Astrocyte of the spinal cord (primary cell): ENCODE data around the gene SNTB2.

ENCODE experiments used
- DNase-seq: peaks from one replicate; pipeline ENCODE4 v3.0.0; 2011; ENCODE audit warnings: low read depth, low spot score
- H3K4me3 ChIP-seq: 2 replicates; pipeline ENCODE4 v1.5.1; 2011; ENCODE audit warnings: low read depth, mild to moderate bottlenecking, low read length, moderate library complexity
- in situ Hi-C: cut with HindIII; loops from 2 replicates; pipeline ENCODE4 v1.10.0; 2017; ENCODE audit warnings: low sequenced_read_pairs
- TF ChIP-seq, protein P1 (sequence below): IDR thresholded peaks from 2 replicates; pipeline ENCODE4 v1.5.1; 2012; ENCODE audit warnings: low read depth, mild to moderate bottlenecking, low read length, inconsistent platforms

The SNTB2 gene

DNA sequence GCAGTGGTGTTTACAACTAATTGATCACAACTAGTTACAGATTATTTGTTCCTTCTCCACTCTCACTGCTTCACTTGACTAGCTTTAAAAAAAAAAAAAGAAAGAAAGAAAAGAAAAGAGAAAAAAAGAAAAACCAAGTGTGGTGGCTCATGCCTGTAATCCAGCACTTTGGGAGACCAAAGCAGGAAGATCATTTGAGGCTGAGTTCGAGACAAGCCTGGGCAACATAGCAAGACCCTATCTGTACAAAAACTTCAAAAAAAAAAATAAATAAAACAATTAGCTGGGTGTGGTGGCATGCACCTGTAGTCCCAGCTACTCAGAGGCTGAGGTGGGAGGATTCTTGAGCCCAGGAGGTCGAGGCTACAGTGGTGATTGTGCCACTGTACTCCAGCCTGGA is 4.2 kb downstream of the SNTB2 start:
- no peak for DNase-seq
- TF ChIP-seq, protein P1, sequence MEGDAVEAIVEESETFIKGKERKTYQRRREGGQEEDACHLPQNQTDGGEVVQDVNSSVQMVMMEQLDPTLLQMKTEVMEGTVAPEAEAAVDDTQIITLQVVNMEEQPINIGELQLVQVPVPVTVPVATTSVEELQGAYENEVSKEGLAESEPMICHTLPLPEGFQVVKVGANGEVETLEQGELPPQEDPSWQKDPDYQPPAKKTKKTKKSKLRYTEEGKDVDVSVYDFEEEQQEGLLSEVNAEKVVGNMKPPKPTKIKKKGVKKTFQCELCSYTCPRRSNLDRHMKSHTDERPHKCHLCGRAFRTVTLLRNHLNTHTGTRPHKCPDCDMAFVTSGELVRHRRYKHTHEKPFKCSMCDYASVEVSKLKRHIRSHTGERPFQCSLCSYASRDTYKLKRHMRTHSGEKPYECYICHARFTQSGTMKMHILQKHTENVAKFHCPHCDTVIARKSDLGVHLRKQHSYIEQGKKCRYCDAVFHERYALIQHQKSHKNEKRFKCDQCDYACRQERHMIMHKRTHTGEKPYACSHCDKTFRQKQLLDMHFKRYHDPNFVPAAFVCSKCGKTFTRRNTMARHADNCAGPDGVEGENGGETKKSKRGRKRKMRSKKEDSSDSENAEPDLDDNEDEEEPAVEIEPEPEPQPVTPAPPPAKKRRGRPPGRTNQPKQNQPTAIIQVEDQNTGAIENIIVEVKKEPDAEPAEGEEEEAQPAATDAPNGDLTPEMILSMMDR = no peak
- H3K4me3 ChIP-seq = no peak overlapping the region
- in situ Hi-C loops = no loop called here

DNA sequence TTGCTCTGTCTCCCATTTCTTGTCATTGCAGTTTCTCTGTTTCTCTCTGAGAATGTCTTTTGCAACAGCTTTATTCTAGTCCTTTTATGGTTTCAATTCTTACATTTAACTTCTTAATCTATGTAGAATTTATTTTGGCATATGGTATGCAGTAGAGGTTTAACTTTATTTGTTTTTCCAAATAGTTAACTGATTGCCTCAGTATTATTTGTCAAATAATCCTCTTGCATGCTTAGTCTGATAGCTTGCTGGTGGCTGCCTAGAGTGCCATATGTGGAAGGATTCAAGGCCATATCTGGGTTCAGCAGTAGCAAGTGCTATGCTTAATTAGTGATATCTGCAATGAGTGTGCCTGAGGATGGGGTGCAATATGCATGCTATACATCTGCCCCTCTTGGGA is 6.9 kb downstream of the SNTB2 start:
- in situ Hi-C loops = no loop called here
- DNase-seq = no peak
- TF ChIP-seq, protein P1 = no peak

DNA sequence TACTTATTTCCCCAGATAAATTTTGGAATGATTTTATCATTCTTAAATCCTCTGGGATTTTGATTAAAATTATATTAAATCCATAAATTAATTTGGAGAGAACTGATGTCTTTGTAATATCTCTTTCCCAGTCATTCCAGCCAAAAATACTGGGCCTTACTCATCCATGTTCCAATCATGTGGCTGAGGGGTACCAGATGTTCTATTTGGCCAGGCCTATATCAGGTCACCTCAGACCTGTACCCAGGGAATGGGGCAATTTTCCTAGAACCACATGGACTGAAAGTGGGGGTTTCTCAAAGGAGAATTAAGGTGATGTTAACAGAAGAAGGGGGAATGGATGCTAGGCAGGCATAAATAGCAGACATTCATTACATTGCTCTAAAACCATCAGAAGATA is 7.5 kb downstream of the SNTB2 start:
- H3K4me3 ChIP-seq = no peak overlapping the region
- in situ Hi-C loops = no loop called here
- TF ChIP-seq, protein P1 = no peak
- no peak for DNase-seq

More for the DNA sequence above, 6.9 kb downstream of the SNTB2 start:
- no peak overlapping the region for H3K4me3 ChIP-seq

DNA sequence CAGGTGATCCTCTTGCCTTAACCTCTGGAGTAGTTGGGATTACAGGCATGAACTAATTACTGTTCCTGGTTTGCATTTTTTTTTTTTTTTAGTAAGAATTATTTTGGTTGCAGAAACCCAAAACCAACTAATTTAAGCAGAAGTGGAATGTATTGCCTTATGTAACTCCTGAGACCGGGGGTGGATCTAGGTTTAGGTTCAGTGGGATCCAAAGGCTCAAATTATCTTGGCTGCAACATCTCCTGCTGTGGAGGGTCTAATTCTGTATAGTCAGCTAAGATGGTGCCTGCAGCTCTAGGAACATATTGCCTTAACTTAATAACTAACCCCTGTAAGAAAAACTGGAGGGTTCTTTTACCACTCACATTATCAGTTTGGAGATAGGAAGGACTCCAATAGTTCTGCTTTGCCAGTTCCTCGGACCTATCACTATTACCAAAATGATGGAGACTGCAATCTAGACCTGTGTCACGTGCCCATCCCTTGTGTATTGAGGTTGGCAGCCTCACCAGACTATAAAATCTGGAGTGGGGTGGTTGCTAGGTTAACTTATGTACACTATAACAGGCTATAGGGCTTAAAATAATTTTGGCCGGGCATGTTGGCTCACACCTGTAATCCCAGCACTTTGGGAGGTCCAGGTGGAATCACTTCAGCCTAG is 8.5 kb downstream of the SNTB2 start:
- TF ChIP-seq, protein P1 = no peak
- no peak for DNase-seq
- in situ Hi-C loops = no loop called here
- no peak overlapping the region for H3K4me3 ChIP-seq

DNA sequence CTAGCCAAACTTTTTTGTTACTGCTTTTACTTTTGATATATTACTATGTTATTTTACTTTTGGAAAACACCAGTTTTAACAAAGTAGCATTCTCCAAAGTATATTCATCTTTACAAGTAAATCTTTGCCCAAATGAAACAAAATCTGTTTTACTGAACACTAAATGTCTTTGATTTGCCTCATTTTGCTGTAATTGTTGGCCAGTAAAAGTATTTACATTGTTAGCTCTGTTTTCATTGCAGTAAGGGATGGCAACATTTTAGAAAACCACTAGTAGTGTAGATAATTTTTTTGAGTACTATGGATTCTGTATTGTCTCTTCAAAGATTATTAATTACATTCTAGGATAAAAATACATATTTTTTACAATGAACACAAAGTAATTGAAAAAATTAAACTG is 10.6 kb downstream of the SNTB2 start:
- TF ChIP-seq, protein P1 = no peak
- in situ Hi-C loops = no loop called here
- no peak for DNase-seq
- no peak overlapping the region for H3K4me3 ChIP-seq

DNA sequence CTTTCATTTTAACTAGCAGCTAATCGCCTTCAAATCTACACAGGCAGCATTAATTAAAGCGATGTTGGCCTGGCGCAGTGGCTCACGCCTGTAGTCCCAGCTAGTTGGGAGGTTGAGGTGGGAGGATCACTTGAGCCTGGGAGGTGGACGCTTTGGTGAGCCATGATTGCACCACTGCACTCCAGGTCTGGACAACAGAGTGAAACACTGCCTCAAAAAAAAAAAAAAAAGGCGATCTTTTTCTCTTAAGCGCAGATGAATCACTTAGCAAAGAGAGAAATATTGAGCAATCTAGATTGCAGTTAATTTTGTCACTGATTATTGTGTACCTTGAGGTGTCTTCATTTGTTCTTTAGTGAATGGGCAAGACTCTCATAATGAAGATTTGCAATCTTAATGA is 12.4 kb downstream of the SNTB2 start:
- DNase-seq = peak; percentile 50
- TF ChIP-seq, protein P1 = no peak
- no peak overlapping the region for H3K4me3 ChIP-seq
- in situ Hi-C loops = no loop called here
